ENCODE data around the gene PLEKHO2. TPM values are rescaled to one million over a fixed set of nuclear protein-coding genes. Genes with fewer than 3 reads are reported as not detected.
A peak's percentile ranks its signal among the peaks of the same experiment; 100 is the strongest.

The PLEKHO2 gene
- total and polyA plus RNA-seq, 2 of the 13 experiments (the other 11 are each of a cell fraction or from before 2014, with no cell fraction given), result 3.8 to 4.8 TPM

- peak; percentile 47; the same call in 1 of the 2 replicates for TF ChIP-seq SAFB2 (CRISPR knock-in tag; IDR thresholded peaks at IDR 0.05; ENCODE audit: borderline replicate concordance, low read depth)
- TF ChIP-seq RBAK (CRISPR knock-in tag; IDR thresholded peaks at IDR 0.05), result no peak
- TF ChIP-seq SALL2 (CRISPR knock-in tag; IDR thresholded peaks at IDR 0.05), result peak; percentile 13
- no peak for TF ChIP-seq SMAD9 (CRISPR knock-in tag; IDR thresholded peaks at IDR 0.05)
- TF ChIP-seq ZNF687 (CRISPR knock-in tag; IDR thresholded peaks at IDR 0.05), result peak; percentile 73
- no peak for TF ChIP-seq ZBTB33 (CRISPR knock-in tag; IDR thresholded peaks at IDR 0.05)
- peak; percentile 60 for TF ChIP-seq POLR2AphosphoS5 (IDR thresholded peaks at IDR 0.05; ENCODE audit: low read depth, low read length)
- 0 out of 2 replicates have a peak, but pooled peaks have one; percentile 26 for TF ChIP-seq NAIF1 (CRISPR knock-in tag; IDR thresholded peaks at IDR 0.05; ENCODE audit: borderline replicate concordance)
- 0 out of 2 replicates have a peak, but pooled peaks have one; percentile 5 for TF ChIP-seq ZNF331 (CRISPR knock-in tag; IDR thresholded peaks at IDR 0.05)
- TF ChIP-seq HNRNPK (IDR thresholded peaks at IDR 0.05; ENCODE audit: low read depth, low read length, poor library complexity, severe bottlenecking), result peak; percentile 78
- TF ChIP-seq ARID5B (CRISPR knock-in tag; IDR thresholded peaks at IDR 0.05), result peak; percentile 34; the same call in 1 of the 2 replicates
- no peak for TF ChIP-seq FLYWCH1 (CRISPR knock-in tag; IDR thresholded peaks at IDR 0.05)
- TF ChIP-seq MXD1 (CRISPR knock-in tag; IDR thresholded peaks at IDR 0.05), result peak; percentile 55
- TF ChIP-seq ZNF431 (CRISPR knock-in tag; IDR thresholded peaks at IDR 0.05; ENCODE audit: borderline replicate concordance, low read depth), result 0 out of 2 replicates have a peak, but pooled peaks have one; percentile 15
- TF ChIP-seq FOXP4 (CRISPR knock-in tag; IDR thresholded peaks at IDR 0.05), result peak; percentile 33; the same call in 1 of the 2 replicates
Measured at GRCh38 chr15:64841344-64842095, at the start of gene PLEKHO2 (continued).
